T-helper 9 cell (primary cell): ENCODE measurements around the gene TRPM3.

Experiments used
- DNase-seq: peaks from one replicate; pipeline ENCODE4 v3.0.0-alpha.2; 2020

Gene TRPM3

GRCh38 chr9:71096421-71097108 lies 24.9 kb downstream of the TRPM3 start:
- DNase-seq: no peak

- no peak for DNase-seq
These were observed 26.6 kb downstream of the TRPM3 start for GRCh38 chr9:71094708-71095251.

GRCh38 chr9:71090896-71091295 lies 30.5 kb downstream of the TRPM3 start:
- no peak for DNase-seq

GRCh38 chr9:71079451-71079850 lies 42.0 kb downstream of the TRPM3 start:
- no peak for DNase-seq

- DNase-seq: no peak
These were observed 45.3 kb downstream of the TRPM3 start for GRCh38 chr9:71076096-71076495.

- no peak for DNase-seq
These were observed 47.9 kb downstream of the TRPM3 start for GRCh38 chr9:71073494-71073893.

GRCh38 chr9:71072587-71072986 lies 48.8 kb downstream of the TRPM3 start:
- DNase-seq: no peak

GRCh38 chr9:71071633-71072032 lies 49.8 kb downstream of the TRPM3 start:
- no peak for DNase-seq

- no peak for DNase-seq
These were observed 62.8 kb downstream of the TRPM3 start for GRCh38 chr9:71058660-71059059.

GRCh38 chr9:71052287-71052686 lies 69.1 kb downstream of the TRPM3 start:
- no peak for DNase-seq

GRCh38 chr9:71048280-71048679 lies 73.1 kb downstream of the TRPM3 start:
- DNase-seq: no peak

- no peak for DNase-seq
These were observed 78.9 kb downstream of the TRPM3 start for GRCh38 chr9:71042448-71042990.

GRCh38 chr9:71037521-71037920 lies 83.9 kb downstream of the TRPM3 start:
- no peak for DNase-seq

- DNase-seq: no peak
These were observed 84.9 kb downstream of the TRPM3 start for GRCh38 chr9:71036501-71036900.

- no peak for DNase-seq
These were observed 88.6 kb downstream of the TRPM3 start for GRCh38 chr9:71032779-71033178.

GRCh38 chr9:71025728-71026127 lies 95.7 kb downstream of the TRPM3 start:
- no peak for DNase-seq

- no peak for DNase-seq
These were observed 96.2 kb downstream of the TRPM3 start for GRCh38 chr9:71025201-71025600.

GRCh38 chr9:71010258-71010657 lies 111.2 kb downstream of the TRPM3 start:
- no peak for DNase-seq

- DNase-seq: no peak
These were observed 116.0 kb downstream of the TRPM3 start for GRCh38 chr9:71005456-71005855.

- DNase-seq: no peak
These were observed 117.2 kb downstream of the TRPM3 start for GRCh38 chr9:71004196-71004595.

- no peak for DNase-seq
These were observed 118.1 kb downstream of the TRPM3 start for GRCh38 chr9:71003346-71003745.

GRCh38 chr9:71001780-71002386 lies 119.5 kb downstream of the TRPM3 start:
- DNase-seq: no peak

GRCh38 chr9:70998962-70999361 lies 122.5 kb downstream of the TRPM3 start:
- DNase-seq: no peak

GRCh38 chr9:70995511-70995910 lies 125.9 kb downstream of the TRPM3 start:
- no peak for DNase-seq
